ENCODE results near the gene CDC42.

- TF ChIP-seq, protein P1, sequence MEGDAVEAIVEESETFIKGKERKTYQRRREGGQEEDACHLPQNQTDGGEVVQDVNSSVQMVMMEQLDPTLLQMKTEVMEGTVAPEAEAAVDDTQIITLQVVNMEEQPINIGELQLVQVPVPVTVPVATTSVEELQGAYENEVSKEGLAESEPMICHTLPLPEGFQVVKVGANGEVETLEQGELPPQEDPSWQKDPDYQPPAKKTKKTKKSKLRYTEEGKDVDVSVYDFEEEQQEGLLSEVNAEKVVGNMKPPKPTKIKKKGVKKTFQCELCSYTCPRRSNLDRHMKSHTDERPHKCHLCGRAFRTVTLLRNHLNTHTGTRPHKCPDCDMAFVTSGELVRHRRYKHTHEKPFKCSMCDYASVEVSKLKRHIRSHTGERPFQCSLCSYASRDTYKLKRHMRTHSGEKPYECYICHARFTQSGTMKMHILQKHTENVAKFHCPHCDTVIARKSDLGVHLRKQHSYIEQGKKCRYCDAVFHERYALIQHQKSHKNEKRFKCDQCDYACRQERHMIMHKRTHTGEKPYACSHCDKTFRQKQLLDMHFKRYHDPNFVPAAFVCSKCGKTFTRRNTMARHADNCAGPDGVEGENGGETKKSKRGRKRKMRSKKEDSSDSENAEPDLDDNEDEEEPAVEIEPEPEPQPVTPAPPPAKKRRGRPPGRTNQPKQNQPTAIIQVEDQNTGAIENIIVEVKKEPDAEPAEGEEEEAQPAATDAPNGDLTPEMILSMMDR (IDR thresholded peaks at IDR 0.05; ENCODE audit: poor library complexity, severe bottlenecking): no peak
- TF ChIP-seq EZH2 (IDR thresholded peaks at IDR 0.05; ENCODE audit: borderline replicate concordance, insufficient read depth, low read length, poor library complexity, severe bottlenecking) (no peak), POLR2AphosphoS5 (IDR thresholded peaks at IDR 0.05) (no peak), REST (IDR thresholded peaks at IDR 0.05; ENCODE audit: borderline replicate concordance) (no peak)
Observed at GRCh38 chr1:22018583-22019559, 33.6 kb upstream of the CDC42 start.

All from neural cell (in vitro differentiated cells).